GM12878 (cell line): ENCODE measurements around the gene DDAH1. TPM values are rescaled to one million over a fixed set of nuclear protein-coding genes. Genes with fewer than 3 reads are reported as not detected.

Experiments used
- ATAC-seq: fragments of 200-7000 bp; cut with Tn5 transposase; 3 replicates; pipeline ENCODE4 v1.9.1; 2020; ENCODE audit warnings: mild to moderate bottlenecking, moderate library complexity
- BruUV-seq: library from RNA; stranded (reverse); fragments of 400-500 nt; replicated peaks from 2 replicates; lab custom pipeline; 2021; lab: Mats Ljungman, UMichigan
- CTCF ChIA-PET: fragments of 300-600 bp; sonication (Branson Sonifier 250); formaldehyde crosslinking; extraction: SDS; loops from one replicate; lab custom pipeline; 2021; ENCODE audit warnings: inconsistent platforms; lab: Yijun Ruan, JAX
- POLR2A ChIA-PET: fragments of 350-600 bp; formaldehyde crosslinking; extraction: SDS; loops from one replicate; lab custom pipeline; 2021; ENCODE audit warnings: inconsistent platforms; lab: Charles Lee
- RAD21 ChIA-PET: fragments of 300-600 bp; sonication (Branson Sonifier 250); formaldehyde crosslinking; loops from one replicate; lab custom pipeline; 2023; ENCODE audit warnings: antibody characterized with exemption; ENCODE audit not compliant: unreplicated experiment; lab: Charles Lee
- SMC1A ChIA-PET: fragments of 300-600 bp; sonication (Branson Sonifier 250); formaldehyde crosslinking; loops from one replicate; lab custom pipeline; 2023; ENCODE audit not compliant: unreplicated experiment, uncharacterized antibody; lab: Charles Lee
- DNase-seq: peaks from one replicate; pipeline ENCODE4 v3.0.0-alpha.2; 2011; ENCODE audit warnings: low read depth, low spot score
- FAIRE-seq: peaks from 3 replicates; lab custom pipeline; 2011; peaks lifted over from hg19 to GRCh38; lab: Jason Lieb, UNC
- H2AFZ ChIP-seq: 2 replicates; pipeline ENCODE4 v1.6.0; 2011; ENCODE audit warnings: low read depth, low read length, control low read depth; ENCODE audit not compliant: control insufficient read depth
- H3K27ac ChIP-seq: 2 replicates; pipeline ENCODE4 v1.5.1; 2011; ENCODE audit warnings: control low read depth; ENCODE audit not compliant: control insufficient read depth, insufficient read depth
- H3K27me3 ChIP-seq, 2 experiments: replicated peaks in 1 of 2; 2 replicates each; pipeline versions ENCODE4 v1.6.0 to v1.6.1; 2011; ENCODE audit warnings: low read length in 1 of 2; ENCODE audit not compliant: control insufficient read depth in 2 of 2, insufficient read depth in 2 of 2
- H3K36me3 ChIP-seq, 2 experiments: 2 replicates each; pipeline ENCODE4 v1.5.1; 2011; ENCODE audit warnings: low read length in 1 of 2; ENCODE audit not compliant: control insufficient read depth in 2 of 2, insufficient read depth in 2 of 2
- H3K4me1 ChIP-seq: 2 replicates; pipeline ENCODE4 v1.6.1; 2011; ENCODE audit warnings: mild to moderate bottlenecking, low read length, moderate library complexity, mixed read lengths; ENCODE audit not compliant: control insufficient read depth, insufficient read depth
- H3K4me2 ChIP-seq: 2 replicates; pipeline ENCODE4 v1.6.0; 2011; ENCODE audit warnings: control low read depth; ENCODE audit not compliant: control insufficient read depth, insufficient read depth
- H3K4me3 ChIP-seq: fragments of 200-600 bp; sonication (generic); 2 replicates; pipeline ENCODE4 v1.5.1; 2016
- H3K79me2 ChIP-seq: 2 replicates; pipeline ENCODE4 v1.6.0; 2011; ENCODE audit warnings: low read length; ENCODE audit not compliant: control insufficient read depth, insufficient read depth
- H3K9ac ChIP-seq: 2 replicates; pipeline ENCODE4 v1.8.0; 2011; ENCODE audit warnings: low read length, control low read depth, mixed read lengths; ENCODE audit not compliant: control insufficient read depth, insufficient read depth
- H3K9me3 ChIP-seq: replicated peaks from 3 replicates; pipeline ENCODE4 v1.5.1; 2011; ENCODE audit warnings: mild to moderate bottlenecking, low read length; ENCODE audit not compliant: control insufficient read depth, insufficient read depth
- H4K20me1 ChIP-seq: 2 replicates; pipeline ENCODE4 v1.6.0; 2011; ENCODE audit not compliant: control insufficient read depth, insufficient read depth
- BACH1 ChIP-seq: fragments of 450-650 bp; IDR thresholded peaks from 2 replicates; pipeline ENCODE4 v1.6.1; 2017; ENCODE audit warnings: mild to moderate bottlenecking, borderline replicate concordance
- CREB1 ChIP-seq: IDR thresholded peaks from 2 replicates; pipeline ENCODE4 v1.6.1; 2012; ENCODE audit warnings: low read depth, mild to moderate bottlenecking, inconsistent platforms
- CREM ChIP-seq: IDR thresholded peaks from 2 replicates; pipeline ENCODE4 v1.6.1; 2014; ENCODE audit warnings: antibody characterized with exemption, low read depth
- EP300 ChIP-seq, 2 experiments: fragments of 150-350 bp in 1 of 2; IDR thresholded peaks; 2 replicates each; pipeline ENCODE4 v1.6.1; 2011 to 2012; ENCODE audit warnings: low read depth in 2 of 2, low read length in 2 of 2, borderline replicate concordance in 1 of 2, improper control_type of control experiment in 1 of 2, inconsistent platforms in 1 of 2; ENCODE audit not compliant: control insufficient read depth in 1 of 2
- MYB ChIP-seq: fragments of 150-350 bp; IDR thresholded peaks from 2 replicates; pipeline ENCODE4 v1.6.1; 2014; ENCODE audit warnings: mild to moderate bottlenecking, low read depth, low read length, borderline replicate concordance
- NFXL1 ChIP-seq: fragments of 450-650 bp; IDR thresholded peaks from 2 replicates; pipeline ENCODE4 v1.6.1; 2017; ENCODE audit warnings: antibody characterized with exemption, mild to moderate bottlenecking, borderline replicate concordance
- NR2C2 ChIP-seq: IDR thresholded peaks from 2 replicates; pipeline ENCODE4 v1.6.1; 2011; ENCODE audit warnings: borderline replicate concordance, low read depth; ENCODE audit not compliant: control insufficient read depth, insufficient read length
- RFX5 ChIP-seq: IDR thresholded peaks from 2 replicates; pipeline ENCODE4 v1.6.1; 2011; ENCODE audit warnings: low read depth, low read length, improper control_type of control experiment
- RUNX3 ChIP-seq: IDR thresholded peaks from 2 replicates; pipeline ENCODE4 v1.6.1; 2012; ENCODE audit warnings: low read length, inconsistent platforms
- TCF12 ChIP-seq: IDR thresholded peaks from 2 replicates; pipeline ENCODE4 v1.6.1; 2011; ENCODE audit warnings: low read depth, mild to moderate bottlenecking, low read length
- WRNIP1 ChIP-seq: IDR thresholded peaks from 2 replicates; pipeline ENCODE4 v1.6.1; 2011; ENCODE audit warnings: low read depth, low read length, improper control_type of control experiment, borderline replicate concordance
- YBX1 ChIP-seq: fragments of 450-650 bp; IDR thresholded peaks from 2 replicates; pipeline ENCODE4 v1.6.1; 2016; ENCODE audit warnings: antibody characterized with exemption
- ZNF622 ChIP-seq: fragments of 450-650 bp; IDR thresholded peaks from 2 replicates; pipeline ENCODE4 v1.6.1; 2017; ENCODE audit warnings: mild to moderate bottlenecking, inconsistent platforms
- WGBS: methylation state at CpG from one replicate; pipeline ENCODE4 v1.1.6; 2016; ENCODE audit warnings: low lambda C conversion rate; ENCODE audit not compliant: insufficient replicate concordance, insufficient coverage; ENCODE audit errors: missing lambda C conversion rate; 5-methylcytosine and 5-hydroxymethylcytosine counted together
- in situ Hi-C: fragments of 300-500 bp; cut with MboI; formaldehyde crosslinking; loops from 9 replicates; pipeline ENCODE4 v1.14.3; 2018; ENCODE audit warnings: mixed read lengths
- intact Hi-C: fragments of 100-400 bp; cut with micrococcal nuclease; formaldehyde crosslinking; loops from one replicate; pipeline ENCODE4 v1.14.2; 2022; ENCODE audit not compliant: unreplicated experiment
- polyA plus RNA-seq, 11 experiments: library from polyadenylated mRNA; depleted of rRNA in 4 of 11; unstranded in 6 of 11; stranded (reverse) in 5 of 11; fragments of >200 nt; fragmentation: Nextera tagmentation in 4 of 11; fragmentation: Illumina TruSeq in 1 of 11; extraction: Ambion mirVana in 4 of 11; extraction: Trizol in 1 of 11; gene quantifications; 1 replicate in 1 of 11; 2 replicates in 10 of 11; pipeline versions ENCODE4 v1.2.1 to v1.2.3, GENCODE V29; 2011 to 2016; ENCODE audit warnings: inconsistent platforms in 2 of 11, missing spikeins in 2 of 11, low read depth in 1 of 11
- total RNA-seq, 4 experiments: library from RNA; depleted of rRNA in 3 of 4; stranded (reverse); fragments of >200 nt in 3 of 4; fragmentation: Illumina TruSeq in 1 of 4; extraction: Trizol in 1 of 4; gene quantifications; 2 replicates each; pipeline versions ENCODE4 v1.2.1 to v1.2.3, GENCODE V29; 2013 to 2021
- TF ChIP-seq, protein P1 (sequence below): IDR thresholded peaks from 2 replicates; pipeline ENCODE4 v1.6.1; 2012; ENCODE audit warnings: mild to moderate bottlenecking, low read depth, low read length

The DDAH1 gene
- total and polyA plus RNA-seq, 10 of the 15 experiments (the other 5 are each of a cell fraction or from before 2014, with no cell fraction given), result 0.07 to 0.88 (median 0.27) TPM; not detected in 6

DNA sequence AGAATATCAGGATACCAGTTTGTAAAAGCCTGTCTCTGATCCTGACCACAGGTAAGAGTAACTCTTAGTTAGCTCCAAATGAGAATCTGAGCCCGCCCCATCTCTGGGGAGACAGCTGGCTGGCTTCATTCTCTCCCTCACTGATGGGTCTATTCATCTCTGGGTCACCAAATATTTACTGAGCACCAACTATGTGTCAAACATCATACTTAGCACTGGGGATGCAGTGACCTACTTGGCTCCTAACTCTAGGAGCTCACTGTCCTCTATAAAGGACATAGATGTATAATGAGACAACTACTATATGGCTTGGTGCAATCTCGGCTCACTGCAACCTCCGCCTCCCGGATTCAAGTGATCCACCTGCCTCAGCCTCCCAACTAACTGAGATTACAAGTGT lies 158.7 kb downstream of the DDAH1 start:
- peaks cover 5% of the 10 kb centered on the region for H3K4me1 ChIP-seq
- no peaks in the 10 kb centered on the region for H3K79me2 ChIP-seq
- RAD21 ChIA-PET, result no interaction called here
- H4K20me1 ChIP-seq, result no peaks in the 10 kb centered on the region
- no peaks in the 10 kb centered on the region for H3K9me3 ChIP-seq
- no peaks in the 10 kb centered on the region for H3K36me3 ChIP-seq
- no peak overlapping the region for H2AFZ ChIP-seq
- intact Hi-C loops, result loop anchor here (5.0 to 10.0 kb wide), 2 partner anchors 271 to 389 kb away; no protein-coding TSS in a partner anchor
- no peak overlapping the region for H3K9ac ChIP-seq
- TF ChIP-seq MYB, result no peak
- TF ChIP-seq, all 136 proteins: peak for 0
- ChIA-PET POLR2A (no interaction called here), SMC1A (no interaction called here), CTCF (no interaction called here)
- ATAC-seq (no peak), DNase-seq (no peak), FAIRE-seq (no peak)
- H3K4me2 ChIP-seq, result no peak overlapping the region
- no peak overlapping the region for H3K27ac ChIP-seq
- in situ Hi-C loops, result loop anchor here (10.0 to 25.0 kb wide), 2 partner anchors 389 to 706 kb away; no protein-coding TSS in a partner anchor
- 82% methylated on average over 4 of the region's 4 CpGs for WGBS
- no TSS peak for BruUV-seq
- no peak overlapping the region for H3K4me3 ChIP-seq
- peaks cover 0 to 4% of the 10 kb centered on the region in 2 experiments; a peak in 3 of 4 replicates for H3K27me3 ChIP-seq

DNA sequence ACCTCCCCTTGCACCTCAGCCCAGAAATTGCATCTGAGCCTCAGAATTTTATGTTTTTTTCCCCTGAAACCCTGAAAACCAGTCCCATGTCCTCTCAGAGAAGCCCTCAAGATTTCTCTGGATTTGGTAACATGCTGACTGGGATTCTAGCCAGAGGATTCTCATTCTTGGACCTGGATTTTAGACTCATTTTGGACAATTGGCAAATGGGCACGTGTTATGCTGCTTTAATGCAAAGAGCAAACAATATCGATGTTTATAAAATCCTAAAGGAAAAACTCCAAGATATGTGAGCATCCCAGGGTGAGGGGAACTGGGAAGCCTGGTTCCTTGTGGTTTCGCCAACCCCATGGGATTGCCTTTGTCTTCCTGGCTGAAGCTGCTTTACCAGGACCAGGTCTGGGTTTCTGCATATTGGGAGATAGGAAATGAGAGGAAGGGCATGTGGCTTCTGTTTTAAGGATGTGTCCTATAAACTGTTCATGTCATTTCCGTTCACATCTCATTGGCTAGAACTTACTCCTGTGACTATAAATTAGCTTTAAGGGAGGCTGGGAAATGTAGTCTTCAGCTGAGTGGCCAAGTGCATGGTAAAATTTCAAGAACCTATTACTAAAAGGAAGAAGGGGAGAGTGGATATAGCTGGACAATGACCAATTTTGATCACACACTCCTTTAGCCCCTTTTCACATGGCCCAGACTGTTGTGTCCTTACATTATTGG lies 161.4 kb downstream of the DDAH1 start:
- DNase-seq, result no peak
- Histone ChIP-seq H3K79me2 (no peaks in the 10 kb centered on the region), H3K27ac (no peak overlapping the region), H3K4me3 (no peak overlapping the region), H3K9ac (no peak overlapping the region), H3K9me3 (no peaks in the 10 kb centered on the region), H3K27me3 (no peaks in the 10 kb centered on the region; a peak in 3 of 4 replicates), H2AFZ (no peak overlapping the region), H3K4me1 (peaks cover 6% of the 10 kb centered on the region), H3K4me2 (no peak overlapping the region), H3K36me3 (no peaks in the 10 kb centered on the region), H4K20me1 (no peaks in the 10 kb centered on the region)
- FAIRE-seq, result no peak
- ChIA-PET RAD21 (no interaction called here), POLR2A (no interaction called here), CTCF (no interaction called here), SMC1A (interaction anchor here (0.6 kb wide), 1 partner anchor 32 kb away, joined by 3 read pairs; no protein-coding TSS in a partner anchor)
- no TSS peak for BruUV-seq
- peak; percentile 51; the same call in 2 of the 3 replicates for ATAC-seq
- 72% methylated on average over 4 of the region's 4 CpGs for WGBS
- intact Hi-C loops (loop anchor here (10.0 kb wide), 1 partner anchor 391 kb away; no protein-coding TSS in a partner anchor), in situ Hi-C loops (loop anchor here (10.0 to 25.0 kb wide), 2 partner anchors 391 to 709 kb away; no protein-coding TSS in a partner anchor)
- TF ChIP-seq NFXL1 (no peak), EP300 (IDR thresholded peaks at IDR 0.05; ENCODE audit: borderline replicate concordance in 1 of 2, control insufficient read depth in 1 of 2, low read depth in 2 of 2, low read length in 2 of 2) (no peak), RFX5 (no peak), NR2C2 (no peak), CREB1 (0 out of 2 replicates have a peak, but pooled peaks have one; percentile 25), BACH1 (no peak), WRNIP1 (no peak), RUNX3 (no peak), TCF12 (no peak), CREM (no peak), YBX1 (no peak), ZNF622 (no peak)
- TF ChIP-seq, protein P1, sequence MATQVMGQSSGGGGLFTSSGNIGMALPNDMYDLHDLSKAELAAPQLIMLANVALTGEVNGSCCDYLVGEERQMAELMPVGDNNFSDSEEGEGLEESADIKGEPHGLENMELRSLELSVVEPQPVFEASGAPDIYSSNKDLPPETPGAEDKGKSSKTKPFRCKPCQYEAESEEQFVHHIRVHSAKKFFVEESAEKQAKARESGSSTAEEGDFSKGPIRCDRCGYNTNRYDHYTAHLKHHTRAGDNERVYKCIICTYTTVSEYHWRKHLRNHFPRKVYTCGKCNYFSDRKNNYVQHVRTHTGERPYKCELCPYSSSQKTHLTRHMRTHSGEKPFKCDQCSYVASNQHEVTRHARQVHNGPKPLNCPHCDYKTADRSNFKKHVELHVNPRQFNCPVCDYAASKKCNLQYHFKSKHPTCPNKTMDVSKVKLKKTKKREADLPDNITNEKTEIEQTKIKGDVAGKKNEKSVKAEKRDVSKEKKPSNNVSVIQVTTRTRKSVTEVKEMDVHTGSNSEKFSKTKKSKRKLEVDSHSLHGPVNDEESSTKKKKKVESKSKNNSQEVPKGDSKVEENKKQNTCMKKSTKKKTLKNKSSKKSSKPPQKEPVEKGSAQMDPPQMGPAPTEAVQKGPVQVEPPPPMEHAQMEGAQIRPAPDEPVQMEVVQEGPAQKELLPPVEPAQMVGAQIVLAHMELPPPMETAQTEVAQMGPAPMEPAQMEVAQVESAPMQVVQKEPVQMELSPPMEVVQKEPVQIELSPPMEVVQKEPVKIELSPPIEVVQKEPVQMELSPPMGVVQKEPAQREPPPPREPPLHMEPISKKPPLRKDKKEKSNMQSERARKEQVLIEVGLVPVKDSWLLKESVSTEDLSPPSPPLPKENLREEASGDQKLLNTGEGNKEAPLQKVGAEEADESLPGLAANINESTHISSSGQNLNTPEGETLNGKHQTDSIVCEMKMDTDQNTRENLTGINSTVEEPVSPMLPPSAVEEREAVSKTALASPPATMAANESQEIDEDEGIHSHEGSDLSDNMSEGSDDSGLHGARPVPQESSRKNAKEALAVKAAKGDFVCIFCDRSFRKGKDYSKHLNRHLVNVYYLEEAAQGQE, result no peak
